K562 (cell line): ENCODE data around the gene SLC22A16. TPM values are rescaled to one million over a fixed set of nuclear protein-coding genes. Genes with fewer than 3 reads are reported as not detected.
A peak's percentile ranks its signal among the peaks of the same experiment; 100 is the strongest.

Experiments used
- ATAC-seq: fragments of 200-7000 bp; cut with Tn5 transposase; 3 replicates; pipeline ENCODE4 v1.9.1; 2020; ENCODE audit warnings: moderate library complexity
- BruUV-seq: library from RNA; stranded (reverse); fragments of 400-500 nt; replicated peaks from 2 replicates; lab custom pipeline; 2021; lab: Mats Ljungman, UMichigan
- CTCF ChIA-PET: fragments of 300-600 bp; formaldehyde crosslinking; extraction: SDS; loops from one replicate; lab custom pipeline; 2021; ENCODE audit warnings: low intra/inter-chr PET ratio; lab: Yijun Ruan, JAX
- POLR2A ChIA-PET: fragments of 300-600, 350-650 bp; sonication (Branson Sonifier 250); formaldehyde crosslinking; extraction: SDS; loops from one replicate; lab custom pipeline; 2021; ENCODE audit warnings: antibody characterized with exemption, inconsistent platforms; lab: Yijun Ruan, JAX
- DNase-seq, 4 experiments: peaks; one replicate each; pipeline versions ENCODE4 v3.0.0 to v3.0.0-alpha.2; 2011 to 2018; ENCODE audit warnings: low spot score in 3 of 4, mixed read lengths in 3 of 4; ENCODE audit errors: extremely low read depth in 1 of 4
- FAIRE-seq: peaks from 2 replicates; lab custom pipeline; 2011; peaks lifted over from hg19 to GRCh38; lab: Jason Lieb, UNC
- H2AFZ ChIP-seq: 2 replicates; pipeline ENCODE4 v1.6.0; 2011; ENCODE audit warnings: low read depth, low read length, control low read depth, inconsistent platforms
- H3K27ac ChIP-seq: fragments of 200-600 bp; 3 replicates; pipeline ENCODE4 v1.8.0; 2011; ENCODE audit warnings: low read depth, mild to moderate bottlenecking, control low read depth, inconsistent platforms, low read length, moderate library complexity, mixed read lengths; ENCODE audit errors: extremely low read depth
- H3K27me3 ChIP-seq, 2 experiments: fragments of 300-600 bp in 1 of 2; 2 replicates in 1 of 2; 3 replicates in 1 of 2; pipeline versions ENCODE4 v1.6.0 to v1.8.0; 2011; ENCODE audit warnings: inconsistent platforms in 2 of 2, low read length in 2 of 2, mild to moderate bottlenecking in 1 of 2, mixed read lengths in 1 of 2, moderate library complexity in 1 of 2; ENCODE audit not compliant: control insufficient read depth in 2 of 2, insufficient read depth in 2 of 2
- H3K36me3 ChIP-seq: fragments of 300-600 bp; 3 replicates; pipeline ENCODE4 v1.8.0; 2011; ENCODE audit warnings: mild to moderate bottlenecking, low read length, inconsistent platforms; ENCODE audit not compliant: control insufficient read depth, insufficient read depth
- H3K4me1 ChIP-seq, 2 experiments: fragments of 200-600 bp in 1 of 2; replicated peaks in 1 of 2; 2 replicates in 1 of 2; 3 replicates in 1 of 2; pipeline versions ENCODE4 v1.5.1 to v1.8.0; 2011; ENCODE audit warnings: inconsistent platforms in 2 of 2, low read length in 2 of 2, mild to moderate bottlenecking in 1 of 2, mixed read lengths in 1 of 2, moderate library complexity in 1 of 2; ENCODE audit not compliant: control insufficient read depth in 2 of 2, insufficient read depth in 2 of 2
- H3K4me2 ChIP-seq: 2 replicates; pipeline ENCODE4 v1.6.1; 2011; ENCODE audit warnings: low read length, control low read depth, inconsistent platforms, mixed read lengths; ENCODE audit not compliant: insufficient read depth
- H3K4me3 ChIP-seq: fragments of 200-600 bp; sonication (generic), shearing (Covaris generic); 2 replicates; pipeline ENCODE4 v1.5.1; 2016; ENCODE audit warnings: control low read depth, inconsistent platforms
- H3K79me2 ChIP-seq: fragments of 200-600 bp; 3 replicates; pipeline ENCODE4 v1.8.0; 2011; ENCODE audit warnings: low read length, inconsistent platforms; ENCODE audit not compliant: control insufficient read depth, insufficient read depth
- H3K9ac ChIP-seq, 2 experiments: 2 replicates each; pipeline versions ENCODE4 v1.6.0 to v1.6.1; 2011; ENCODE audit warnings: low read depth in 2 of 2, low read length in 2 of 2, control low read depth in 1 of 2, inconsistent platforms in 1 of 2, mild to moderate bottlenecking in 1 of 2, mixed read lengths in 1 of 2; ENCODE audit not compliant: insufficient read depth in 1 of 2
- H3K9me1 ChIP-seq: one replicate; pipeline ENCODE4 v1.6.0; 2011; ENCODE audit warnings: inconsistent platforms, mild to moderate bottlenecking, low read length, moderate library complexity; ENCODE audit not compliant: control insufficient read depth, insufficient read depth
- H3K9me3 ChIP-seq: replicated peaks from 2 replicates; pipeline ENCODE4 v1.5.1; 2011; ENCODE audit warnings: low read depth, low read length, inconsistent platforms; ENCODE audit not compliant: control insufficient read depth, insufficient read depth
- H4K20me1 ChIP-seq: replicated peaks from 2 replicates; pipeline ENCODE4 v1.6.1; 2011; ENCODE audit warnings: low read length, inconsistent platforms, mixed read lengths; ENCODE audit not compliant: control insufficient read depth, insufficient read depth
- AFF4 ChIP-seq: sonication (generic); formaldehyde crosslinking; IDR thresholded peaks from 2 replicates; pipeline ENCODE4 v1.8.0; 2023; ENCODE audit warnings: mild to moderate bottlenecking, missing genetic modification reagents
- ATF1 ChIP-seq, 2 experiments: fragments of 450-650 bp in 1 of 2; IDR thresholded peaks; 2 replicates each; pipeline ENCODE4 v1.6.1; 2016; ENCODE audit warnings: missing compliant biosample characterization in 1 of 2, missing genetic modification characterization in 1 of 2
- CCAR2 ChIP-seq: fragments of 200-400 bp; formaldehyde crosslinking; IDR thresholded peaks from 2 replicates; pipeline ENCODE4 v1.6.1; 2017; ENCODE audit warnings: mild to moderate bottlenecking, low read depth, low read length
- FOSL1 ChIP-seq: fragments of 200-800 bp; sonication (Bioruptor generic); conservative IDR thresholded peaks from 2 replicates; pipeline ENCODE4 v1.6.1; 2016; ENCODE audit warnings: missing genetic modification characterization, missing compliant biosample characterization
- FOXJ2 ChIP-seq: fragments of 200-800 bp; sonication (Bioruptor generic); IDR thresholded peaks from 2 replicates; pipeline ENCODE4 v1.6.1; 2016; ENCODE audit warnings: missing genetic modification characterization, missing compliant biosample characterization
- IFI16 ChIP-seq: fragments of 250-450 bp; sonication (Bioruptor Pico); IDR thresholded peaks from 2 replicates; pipeline ENCODE4 v2.1.2; 2022; ENCODE audit warnings: mild to moderate bottlenecking, inconsistent platforms
- IRF2 ChIP-seq: sonication (generic); formaldehyde crosslinking; IDR thresholded peaks from 2 replicates; pipeline ENCODE4 v1.8.1; 2022; ENCODE audit warnings: mild to moderate bottlenecking, missing genetic modification reagents
- MECOM ChIP-seq: fragments of 250-450 bp; sonication (Bioruptor Pico); IDR thresholded peaks from 2 replicates; pipeline ENCODE4 v1.8.0; 2022; ENCODE audit warnings: inconsistent platforms
- PHF20 ChIP-seq: fragments of 450-650 bp; IDR thresholded peaks from 2 replicates; pipeline ENCODE4 v1.6.1; 2018; ENCODE audit not compliant: partially characterized antibody
- POLR2A ChIP-seq: fragments of 450-650 bp; conservative IDR thresholded peaks from 2 replicates; pipeline ENCODE4 v1.6.1; 2016
- SMAD2 ChIP-seq: fragments of 150-350 bp; IDR thresholded peaks from 2 replicates; pipeline ENCODE4 v1.6.1; 2014; ENCODE audit warnings: low read depth, mild to moderate bottlenecking, low read length
- SMARCB1 ChIP-seq: IDR thresholded peaks from 2 replicates; pipeline ENCODE4 v1.6.1; 2011; ENCODE audit warnings: improper control_type of control experiment, low read depth; ENCODE audit not compliant: insufficient read length
- TOE1 ChIP-seq, 2 experiments: fragments of 450-650 bp in 1 of 2; sonication (generic) in 1 of 2; formaldehyde crosslinking in 1 of 2; IDR thresholded peaks; 2 replicates each; pipeline versions ENCODE4 v1.7.1 to v1.8.0; 2016 to 2022; ENCODE audit warnings: borderline replicate concordance in 2 of 2, mild to moderate bottlenecking in 2 of 2, antibody characterized with exemption in 1 of 2, inconsistent platforms in 1 of 2, low read depth in 1 of 2, missing genetic modification reagents in 1 of 2, moderate library complexity in 1 of 2
- ZSCAN32 ChIP-seq: fragments of 450-650 bp; formaldehyde crosslinking; IDR thresholded peaks from 2 replicates; pipeline ENCODE4 v1.4.0; 2020; ENCODE audit warnings: mild to moderate bottlenecking, moderate library complexity
- WGBS: fragments of 100-300 bp; shearing (Covaris generic); methylation state at CpG from one replicate; pipeline ENCODE4 v1.1.6; 2016; ENCODE audit warnings: low coverage, mixed read lengths; ENCODE audit not compliant: insufficient coverage; ENCODE audit errors: missing lambda C conversion rate; 5-methylcytosine and 5-hydroxymethylcytosine counted together
- in situ Hi-C: fragments of 300-500 bp; cut with MboI; formaldehyde crosslinking; loops from 4 replicates; pipeline ENCODE4 v1.15.0; 2018; ENCODE audit warnings: inconsistent platforms, mixed read lengths
- intact Hi-C: fragments of 100-400 bp; cut with micrococcal nuclease; formaldehyde crosslinking; loops from 2 replicates; pipeline ENCODE4 v1.14.2; 2022
- polyA plus RNA-seq, 8 experiments: library from polyadenylated mRNA; depleted of rRNA in 4 of 8; stranded (reverse) in 5 of 8; unstranded in 3 of 8; fragments of >200 nt; fragmentation: Nextera tagmentation in 2 of 8; fragmentation: Illumina TruSeq in 1 of 8; extraction: Ambion mirVana in 2 of 8; extraction: Trizol in 1 of 8; gene quantifications; 2 replicates each; pipeline versions ENCODE4 v1.2.1 to v1.2.3, GENCODE V29; 2011 to 2014; ENCODE audit warnings: inconsistent platforms in 1 of 8, missing spikeins in 1 of 8
- total RNA-seq, 7 experiments: library from RNA; depleted of rRNA in 6 of 7; stranded (reverse); fragments of >200 nt in 6 of 7; fragmentation: Illumina TruSeq in 2 of 7; extraction: Trizol in 2 of 7; gene quantifications; 2 replicates each; pipeline versions ENCODE4 v1.2.1 to v1.2.3, GENCODE V29; 2011 to 2021; ENCODE audit warnings: low replicate concordance in 1 of 7
- TF ChIP-seq, protein P1 (sequence below), 2 experiments: fragments of 450-650 bp; conservative IDR thresholded peaks; 2 replicates each; pipeline ENCODE4 v1.6.1; 2017; ENCODE audit warnings: mild to moderate bottlenecking in 2 of 2, moderate library complexity in 2 of 2

The SLC22A16 gene
- total and polyA plus RNA-seq, 9 of the 15 experiments (the other 6 are each of a cell fraction or from before 2014, with no cell fraction given) = not detected

DNA sequence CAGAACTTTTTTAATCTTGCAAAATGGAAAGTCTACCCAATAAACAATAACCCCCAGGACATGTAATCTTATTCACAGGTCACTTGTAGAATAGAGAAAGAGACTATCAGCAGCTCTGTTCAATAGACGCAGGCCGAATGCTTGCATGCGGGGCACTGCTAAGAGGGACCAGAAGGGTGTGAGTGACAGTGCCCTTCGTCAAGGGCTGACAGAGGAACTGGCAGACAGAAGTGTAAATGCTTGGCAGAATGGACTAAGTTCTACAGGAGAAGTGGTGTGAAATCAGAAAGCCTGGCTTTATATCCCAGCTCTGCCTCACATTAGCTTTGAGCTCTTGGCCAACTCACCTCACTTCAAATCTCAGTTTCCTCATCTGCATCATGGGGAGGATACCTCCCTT, 82.0 kb downstream of the SLC22A16 start (continued):
- TF ChIP-seq SMARCB1 (no peak), SMAD2 (no peak), FOXJ2 (tag) (no peak), ATF1 (CRISPR knock-in tag; IDR thresholded peaks at IDR 0.05) (no peak), ATF1 (tag; IDR thresholded peaks at IDR 0.05) (no peak), ZSCAN32 (no peak)

- ATAC-seq = peak; percentile 70; the same call in 2 of the 3 replicates
- no peak overlapping the region for H3K4me3 ChIP-seq
- TF ChIP-seq PHF20 (no peak), AFF4 (no peak), IRF2 (CRISPR knock-in tag) (no peak), IFI16 (CRISPR knock-in tag) (no peak), TOE1 (IDR thresholded peaks at IDR 0.05; ENCODE audit: borderline replicate concordance) (no peak), TOE1 (CRISPR knock-in tag; IDR thresholded peaks at IDR 0.05; ENCODE audit: borderline replicate concordance, low read depth) (no peak), MECOM (CRISPR knock-in tag) (no peak), FOSL1 (tag) (no peak), CCAR2 (no peak), POLR2A (no peak)
- TF ChIP-seq, protein P1, sequence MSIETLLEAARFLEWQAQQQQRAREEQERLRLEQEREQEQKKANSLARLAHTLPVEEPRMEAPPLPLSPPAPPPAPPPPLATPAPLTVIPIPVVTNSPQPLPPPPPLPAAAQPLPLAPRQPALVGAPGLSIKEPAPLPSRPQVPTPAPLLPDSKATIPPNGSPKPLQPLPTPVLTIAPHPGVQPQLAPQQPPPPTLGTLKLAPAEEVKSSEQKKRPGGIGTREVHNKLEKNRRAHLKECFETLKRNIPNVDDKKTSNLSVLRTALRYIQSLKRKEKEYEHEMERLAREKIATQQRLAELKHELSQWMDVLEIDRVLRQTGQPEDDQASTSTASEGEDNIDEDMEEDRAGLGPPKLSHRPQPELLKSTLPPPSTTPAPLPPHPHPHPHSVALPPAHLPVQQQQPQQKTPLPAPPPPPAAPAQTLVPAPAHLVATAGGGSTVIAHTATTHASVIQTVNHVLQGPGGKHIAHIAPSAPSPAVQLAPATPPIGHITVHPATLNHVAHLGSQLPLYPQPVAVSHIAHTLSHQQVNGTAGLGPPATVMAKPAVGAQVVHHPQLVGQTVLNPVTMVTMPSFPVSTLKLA (conservative IDR thresholded peaks at IDR 0.05) = no peak
Measured at GRCh38 chr6:110392727-110393126, 83.7 kb downstream of the SLC22A16 start.

More at GRCh38 chr6:110392727-110393126, 83.7 kb downstream of the SLC22A16 start:
- BruUV-seq = no TSS peak
- no peaks in the 10 kb centered on the region for H3K9me1 ChIP-seq
- ChIA-PET CTCF (interaction anchor here (1.4 kb wide), 1 partner anchor 688 kb away, joined by 4 read pairs; no protein-coding TSS in a partner anchor), POLR2A (interaction anchor here (0.6 kb wide), 1 partner anchor 497 kb away, joined by 3 read pairs; no protein-coding TSS in a partner anchor)
- no peak overlapping the region for H3K9ac ChIP-seq
- H3K36me3 ChIP-seq = no peaks in the 10 kb centered on the region
- H3K27me3 ChIP-seq = peaks cover 0 to 17% of the 10 kb centered on the region in 2 experiments; a peak in 2 of 5 replicates
- intact Hi-C loops (loop anchor here (5.0 to 10.0 kb wide), 3 partner anchors 355 to 865 kb away; no protein-coding TSS in a partner anchor), in situ Hi-C loops (loop anchor here (5.0 to 25.0 kb wide), 4 partner anchors 218 to 855 kb away; partner anchors contain the start of gene WASF1)
- H3K27ac ChIP-seq = no peak overlapping the region
- no peaks in the 10 kb centered on the region for H3K9me3 ChIP-seq
- H4K20me1 ChIP-seq = no peaks in the 10 kb centered on the region
- H3K79me2 ChIP-seq = no peaks in the 10 kb centered on the region
- under 1% methylated on average over 9 of the region's 9 CpGs for WGBS
- FAIRE-seq (no peak), DNase-seq (no peak)
- H3K4me2 ChIP-seq = no peak overlapping the region
- H3K4me1 ChIP-seq = peaks cover 0 to 3% of the 10 kb centered on the region in 2 experiments; a peak in 2 of 5 replicates
- H2AFZ ChIP-seq = no peak overlapping the region
